D341Med (cell line): ENCODE measurements around the gene ZNF600.
A peak's percentile ranks its signal among the peaks of the same experiment; 100 is the strongest.
"Not testable (repeated sequence)": the region's sequence is repeated elsewhere in the genome, so short reads cannot be mapped to it uniquely, and the experiment has no call there.

Experiments
- DNase-seq: peaks from one replicate; pipeline ENCODE4 v3.0.0; 2012; ENCODE audit warnings: low spot score

Gene ZNF600

DNA sequence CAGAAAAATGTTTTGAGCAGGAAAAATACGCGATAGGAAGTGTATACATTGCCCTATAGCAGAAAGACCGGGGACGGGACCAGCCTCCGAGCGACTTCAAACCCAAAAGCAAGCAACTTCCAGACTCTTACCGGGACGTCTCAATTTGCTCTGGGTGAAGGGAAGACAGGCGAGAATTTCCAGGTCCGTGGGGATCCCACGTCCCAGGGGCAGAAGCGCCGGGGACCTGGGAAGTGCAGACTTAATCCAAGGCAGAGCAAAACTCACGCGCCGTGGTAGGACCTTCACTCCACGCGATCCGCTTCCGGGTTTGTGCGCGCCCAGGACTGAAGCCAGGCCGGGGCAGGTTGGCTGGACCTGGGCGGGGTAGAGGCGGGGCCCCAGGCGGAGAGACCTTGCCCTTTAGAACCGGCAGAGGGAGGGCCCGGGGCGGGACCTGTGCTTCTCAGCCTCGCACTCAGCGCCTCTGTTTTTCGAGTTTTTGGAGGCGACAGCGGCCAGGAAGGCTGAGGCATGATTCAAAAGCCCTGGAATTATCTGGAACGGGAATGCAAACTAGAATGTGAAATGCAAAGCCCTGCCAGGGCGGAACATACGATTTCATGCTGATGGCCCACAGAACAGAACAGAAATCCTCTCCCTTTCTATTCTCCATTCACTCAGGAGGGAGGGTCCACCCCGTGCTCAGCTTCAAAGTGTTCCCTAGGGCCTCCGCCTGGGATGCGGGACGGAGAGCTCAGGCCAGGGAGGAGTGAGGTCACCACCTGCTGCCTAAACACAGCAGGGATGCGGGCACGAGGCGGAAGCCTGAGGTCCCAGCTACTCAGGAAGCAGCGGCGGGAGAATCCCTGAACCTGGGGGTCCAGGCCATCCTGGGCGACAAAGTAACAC, at the start of gene ZNF600:
ZNF600 (minus strand) TSS at position 328 of the 891 bp plus-strand sequence. CDS start 7,903 bp downstream, outside the sequence.
- DNase-seq, result peak; percentile 77

DNA sequence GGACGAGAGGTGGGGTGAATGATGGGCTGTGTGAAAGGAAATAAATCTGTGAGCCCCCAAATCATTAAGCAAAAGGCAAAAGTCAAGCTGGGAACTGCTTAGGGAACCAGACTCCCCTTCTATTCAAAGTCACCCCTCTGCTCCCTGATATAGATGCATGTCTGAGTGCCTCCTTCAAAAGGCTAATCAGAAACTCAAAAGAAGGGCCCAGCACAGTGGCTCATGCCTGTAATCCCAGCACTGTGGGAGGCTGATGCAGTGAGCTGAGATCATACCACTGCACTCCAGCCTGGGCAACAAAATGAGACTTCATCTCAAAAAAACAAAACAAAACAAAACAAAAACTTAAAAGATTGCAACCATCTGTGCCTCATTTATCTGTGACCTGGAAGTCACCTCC, 47.7 kb upstream of the ZNF600 start:
- not testable (repeated sequence) for DNase-seq

DNA sequence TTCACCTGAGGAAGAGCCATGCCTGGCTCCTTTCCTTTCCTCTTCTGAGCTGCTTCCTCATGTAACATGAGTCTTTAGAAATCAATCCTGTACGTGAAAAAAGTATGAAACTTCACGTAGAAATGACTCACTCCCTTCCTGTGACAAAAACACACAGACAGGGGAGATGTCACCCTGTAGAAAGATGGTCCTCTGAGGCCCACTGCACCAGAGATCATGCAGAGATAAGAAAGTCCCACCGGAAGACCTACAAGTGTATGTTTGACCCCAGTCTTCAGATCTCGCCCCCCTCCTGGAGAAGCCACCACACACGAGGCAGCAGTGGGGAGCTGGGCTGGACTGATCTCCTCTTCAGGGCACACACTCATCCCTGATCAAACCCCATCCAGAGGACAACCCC, 47.0 kb upstream of the ZNF600 start:
- DNase-seq, result not testable (repeated sequence)

DNA sequence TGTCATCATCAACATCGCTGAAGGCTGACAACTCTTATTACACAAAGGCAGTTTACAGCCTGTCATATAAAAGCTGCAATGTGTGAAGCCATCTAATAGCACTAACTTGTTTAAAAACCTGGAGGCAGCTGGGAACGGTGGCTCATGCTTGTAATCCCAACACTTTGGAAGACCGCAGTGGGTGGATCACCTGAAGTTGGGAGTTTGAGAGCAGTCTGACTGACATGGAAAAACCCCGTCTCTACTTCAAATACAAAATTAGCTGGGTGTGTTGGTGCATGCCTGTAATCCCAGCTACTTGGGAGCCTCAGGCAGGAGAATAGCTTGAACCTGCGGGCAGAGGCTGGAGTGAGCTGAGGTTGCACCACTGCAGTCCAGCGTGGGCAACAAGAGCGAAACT, 43.3 kb upstream of the ZNF600 start:
- not testable (repeated sequence) for DNase-seq

DNA sequence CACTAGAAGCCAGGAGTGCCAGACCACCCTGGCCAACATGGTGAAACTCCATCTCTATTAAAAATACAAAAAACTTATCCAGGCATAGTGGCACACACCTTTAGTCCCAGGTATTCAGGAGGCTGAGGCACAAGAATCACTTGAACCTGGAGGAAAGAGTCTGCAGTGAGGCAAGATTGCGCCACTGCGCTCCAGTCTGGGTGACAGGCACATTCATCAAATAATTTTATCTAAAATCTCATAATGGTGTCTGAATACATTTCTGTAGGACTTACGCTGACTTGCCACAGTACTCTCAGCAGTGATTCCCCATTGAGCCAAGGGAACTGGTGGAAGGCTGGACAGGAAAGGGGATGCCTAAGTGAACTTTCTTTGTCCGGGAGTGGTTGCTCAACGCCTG, 39.2 kb upstream of the ZNF600 start:
- DNase-seq, result no peak

DNA sequence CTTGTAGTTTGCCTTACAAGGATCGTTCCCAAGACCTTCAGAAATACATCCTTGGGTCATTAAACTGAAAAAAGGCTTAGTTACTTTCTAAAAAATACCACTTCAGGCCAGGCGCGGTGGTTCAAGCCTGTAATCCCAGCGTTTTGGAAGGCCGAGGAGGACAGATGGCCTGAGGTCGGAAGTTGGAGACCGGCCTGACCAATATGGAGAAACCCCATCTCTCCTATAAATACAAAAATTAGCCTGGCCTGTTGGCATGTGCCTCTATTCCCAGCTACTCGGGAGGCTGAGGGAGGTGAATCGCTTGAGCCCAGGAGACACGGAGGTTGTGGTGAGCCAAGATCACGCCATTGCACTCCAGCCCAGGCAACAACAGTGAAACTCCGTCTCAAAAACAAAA, 37.1 kb upstream of the ZNF600 start:
- no peak for DNase-seq

DNA sequence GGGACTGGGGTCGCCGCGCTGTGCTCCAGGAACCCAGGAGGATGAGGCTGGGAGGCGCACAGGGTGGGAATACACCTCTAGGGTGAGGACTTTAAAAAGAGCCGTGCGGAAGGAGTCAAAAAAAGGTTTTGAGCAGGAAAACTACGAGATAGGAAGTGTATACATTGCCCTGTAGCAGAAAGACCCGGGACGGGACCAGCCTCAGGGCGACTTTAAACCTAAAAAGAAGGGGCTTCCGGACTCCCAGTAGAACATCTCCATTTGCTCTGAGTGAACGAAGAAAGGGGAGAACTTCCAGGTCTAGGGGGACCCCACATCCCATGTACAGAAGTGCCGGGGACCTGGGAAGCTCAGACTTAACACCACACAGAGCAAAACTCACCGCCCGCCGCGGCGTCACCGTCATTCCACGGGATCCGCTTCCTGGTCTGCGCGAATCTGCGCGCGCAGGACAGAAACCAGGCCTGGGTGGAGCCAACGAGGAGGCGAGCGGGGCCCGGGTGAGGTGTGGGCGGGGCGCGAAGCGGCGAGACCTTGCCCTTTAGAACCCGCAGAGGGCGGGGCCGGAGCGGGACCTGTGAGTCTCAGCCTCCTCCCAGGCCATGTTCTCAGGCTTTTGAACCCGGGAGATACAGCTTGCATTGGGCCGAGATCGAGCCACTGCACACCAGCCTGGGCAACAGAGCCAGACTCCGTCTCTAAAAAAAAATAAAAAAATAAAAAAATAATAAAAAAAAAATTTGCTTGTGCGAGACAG, 34.8 kb upstream of the ZNF600 start, which contains the start of gene ZNF28:
ZNF28 (minus strand) TSS at position 430 of the 757 bp plus-strand sequence. CDS start 3,675 bp downstream, outside the sequence.
- DNase-seq, result peak; percentile 71

DNA sequence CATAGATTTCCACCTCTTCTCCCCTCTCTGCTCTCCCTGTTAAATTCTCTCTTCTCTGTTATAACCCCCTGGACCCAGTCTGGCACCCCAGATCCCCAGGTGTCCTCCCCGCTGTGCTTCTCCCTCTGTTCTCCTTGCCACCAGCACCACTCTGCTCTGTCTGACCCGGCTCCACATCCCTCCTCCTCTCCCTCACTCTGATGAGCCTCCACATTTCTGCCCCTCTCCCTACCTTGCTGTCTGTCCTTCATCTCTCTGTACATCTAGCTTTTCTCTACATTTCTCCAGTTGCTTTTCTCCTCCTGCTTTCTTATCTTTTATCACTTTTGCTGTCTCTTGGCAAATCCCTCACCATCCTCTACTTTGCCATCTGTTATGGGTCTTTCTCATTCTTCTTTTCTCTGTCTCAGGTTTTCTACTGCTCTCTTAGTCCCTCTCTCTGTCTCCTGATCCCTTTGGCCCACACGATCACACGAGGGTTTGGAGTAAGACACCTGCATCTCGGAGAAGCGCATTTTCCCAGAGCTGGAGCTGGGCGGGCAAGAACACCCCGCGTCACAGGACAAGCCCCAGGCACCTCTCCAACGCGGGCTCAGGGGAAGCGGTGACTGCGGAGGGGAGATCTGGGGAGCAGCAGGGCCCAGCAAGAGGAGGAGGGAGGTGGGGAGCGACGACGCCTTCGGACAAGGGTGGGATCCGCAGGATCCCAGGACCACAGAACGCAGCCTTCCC, 34.0 kb upstream of the ZNF600 start:
- not testable (repeated sequence) for DNase-seq

DNA sequence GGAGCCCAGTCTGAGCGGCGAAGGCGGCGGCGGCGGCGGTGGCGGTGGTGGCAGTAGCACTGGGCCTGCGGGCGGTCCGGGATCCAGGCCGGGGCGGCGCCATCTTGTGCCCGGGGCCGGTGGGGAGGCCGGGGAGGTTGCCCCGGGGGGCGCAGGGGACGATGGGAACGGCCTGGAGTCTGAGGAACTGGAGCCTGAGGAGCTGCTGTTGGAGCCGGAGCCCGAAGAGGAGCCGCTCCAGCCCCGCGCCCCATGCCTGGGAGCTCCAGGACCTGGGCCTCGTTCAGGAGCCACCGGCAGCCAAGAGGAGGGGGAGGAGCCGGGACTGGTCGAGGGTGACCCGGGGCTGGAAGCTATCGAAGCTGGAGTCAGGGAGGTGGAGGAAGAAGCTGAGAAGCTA, 23.2 kb upstream of the ZNF600 start:
- DNase-seq, result no peak

DNA sequence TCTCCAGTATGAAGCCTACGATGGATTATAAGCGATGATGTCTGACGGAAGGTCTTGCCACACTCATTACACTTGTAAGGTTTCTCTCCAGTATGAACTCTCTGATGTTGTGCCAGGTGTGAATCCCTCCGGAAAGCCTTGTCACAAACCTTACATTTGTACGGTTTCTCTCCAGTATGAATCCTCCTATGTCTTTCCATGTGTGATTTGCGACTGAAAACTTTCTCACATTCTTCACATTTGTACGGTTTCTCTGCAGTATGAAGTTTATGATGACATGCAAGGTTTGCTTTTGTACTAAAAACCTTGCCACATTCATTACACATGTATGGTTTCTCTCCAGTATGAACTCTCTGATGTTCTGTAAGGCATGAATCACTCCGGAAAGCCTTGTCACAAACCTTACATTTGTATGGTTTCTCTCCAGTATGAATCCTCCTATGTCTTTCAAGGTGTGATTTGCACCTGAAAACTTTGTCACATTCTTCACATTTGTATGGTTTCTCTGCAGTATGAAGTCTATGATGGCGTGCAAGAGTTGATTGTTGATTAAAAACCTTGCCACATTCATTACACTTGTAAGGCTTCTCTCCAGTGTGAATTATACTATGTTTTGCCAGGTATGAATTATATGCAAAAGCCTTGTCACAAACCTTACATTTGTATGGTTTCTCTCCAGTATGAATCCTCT, 13.5 kb upstream of the ZNF600 start:
- not testable (repeated sequence) for DNase-seq

DNA sequence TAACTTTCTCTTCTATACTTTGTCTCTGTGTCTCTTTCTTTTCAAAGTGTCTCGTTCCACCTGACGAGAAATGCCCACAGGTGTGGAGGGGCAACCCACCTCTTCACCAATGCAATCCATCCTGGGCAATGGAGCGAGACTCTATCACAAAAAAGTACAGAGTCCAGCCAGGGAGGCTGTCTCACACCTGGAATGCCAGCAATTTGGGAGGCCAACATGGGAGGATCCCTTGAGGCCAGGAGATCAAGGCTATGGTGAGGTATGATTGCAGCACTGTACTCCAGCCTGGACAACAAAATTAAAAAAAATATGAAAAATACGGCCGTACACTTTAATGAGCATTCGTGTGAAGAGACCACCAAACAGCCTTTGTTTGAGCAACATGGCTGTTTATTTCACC, 2.8 kb upstream of the ZNF600 start:
- DNase-seq, result no peak

DNA sequence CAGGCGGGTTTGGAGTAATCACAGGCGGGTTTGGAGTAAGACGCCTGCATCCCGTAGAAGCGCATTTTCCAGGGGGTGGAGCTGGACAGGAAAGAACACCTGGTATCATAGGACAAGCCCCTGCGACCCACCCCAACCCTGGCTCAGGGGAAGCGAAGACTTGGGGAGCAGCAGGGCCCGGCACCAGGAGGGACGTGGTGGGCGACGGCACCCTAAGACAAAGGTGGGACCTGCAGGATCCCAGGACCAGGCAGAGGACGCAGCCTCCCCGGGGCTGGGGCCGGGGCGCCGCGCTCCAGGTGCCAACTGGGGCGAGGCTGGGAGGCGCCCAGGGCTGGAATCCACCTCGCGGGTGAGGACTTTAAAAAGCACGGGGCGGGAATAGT, 520 bp downstream of the ZNF600 start:
- peak; percentile 46 for DNase-seq

DNA sequence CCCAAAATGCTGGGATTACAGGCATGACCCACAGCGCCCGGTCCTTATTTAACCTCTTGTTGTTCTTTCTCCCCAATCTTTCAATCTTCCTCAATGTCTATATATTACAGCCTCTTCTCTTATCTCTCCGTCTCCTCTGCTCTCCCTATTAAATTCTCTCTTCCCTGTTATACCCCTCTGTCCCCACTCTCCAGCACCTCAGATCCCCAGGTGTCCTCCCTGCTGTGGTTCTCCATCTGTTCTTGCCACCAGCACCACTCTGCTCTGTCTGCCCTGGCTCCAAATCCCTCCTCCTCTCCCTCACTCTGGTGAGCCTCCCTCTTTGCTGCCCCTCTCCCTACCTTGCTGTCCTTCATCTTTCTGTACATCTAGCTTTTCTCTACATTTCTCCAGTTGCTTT, 1.1 kb downstream of the ZNF600 start:
- no peak for DNase-seq

DNA sequence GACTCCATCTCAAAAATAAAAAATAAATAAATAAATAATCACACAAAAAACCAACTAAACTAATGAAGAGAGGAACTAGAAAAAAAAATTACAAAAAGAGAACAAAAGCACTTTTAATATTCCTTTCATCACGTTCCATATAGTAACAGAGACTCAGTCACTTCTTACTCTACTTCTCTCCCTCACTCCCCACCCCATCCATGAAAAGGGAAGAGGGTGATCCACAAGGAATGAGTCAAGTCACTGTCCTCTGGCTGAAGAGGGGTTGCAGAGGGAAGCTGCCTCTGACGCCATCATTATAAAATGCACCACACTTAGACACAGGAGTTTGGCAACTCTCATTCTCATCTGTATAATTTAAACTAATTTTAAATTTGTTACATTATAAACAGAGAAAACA, 3.7 kb downstream of the ZNF600 start:
- DNase-seq, result not testable (repeated sequence)

DNA sequence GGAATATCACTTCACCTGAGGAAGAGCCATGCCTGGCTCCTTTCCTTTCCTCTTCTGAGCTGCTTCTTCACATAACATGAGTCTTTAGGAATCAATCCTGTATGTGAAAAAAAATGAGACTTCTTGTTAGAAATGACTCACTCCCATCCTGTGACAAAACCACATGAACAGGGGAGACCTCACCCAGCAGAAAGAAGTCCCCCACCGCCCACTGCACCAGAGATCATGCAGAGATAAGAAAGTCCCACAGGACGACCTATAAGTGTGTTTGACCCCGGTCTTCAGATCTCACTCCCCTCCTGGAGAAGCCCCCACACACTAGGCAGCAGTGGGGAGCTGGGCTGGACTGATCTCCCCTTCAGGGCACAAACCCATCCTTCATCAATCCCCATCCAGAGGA, 7.8 kb downstream of the ZNF600 start:
- DNase-seq, result no peak

DNA sequence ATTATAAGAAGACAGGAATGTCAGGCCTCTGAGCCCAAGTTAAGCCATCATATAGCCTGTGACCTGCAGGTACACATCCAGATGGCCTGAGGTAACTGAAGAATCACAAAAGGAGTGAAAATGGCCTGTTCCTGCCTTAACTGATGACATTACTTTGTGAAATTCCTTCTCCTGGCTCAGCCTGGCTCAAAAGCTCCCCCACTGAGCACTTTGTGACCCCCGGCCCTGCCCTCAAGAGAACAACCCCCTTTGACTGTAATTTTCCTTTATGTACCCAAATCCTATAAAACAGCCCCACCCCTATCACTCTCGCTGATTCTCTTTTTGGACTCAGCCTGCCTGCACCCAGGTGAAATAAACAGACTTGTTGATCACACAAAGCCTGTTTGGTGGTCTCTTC, 30.1 kb downstream of the ZNF600 start:
- not testable (repeated sequence) for DNase-seq

DNA sequence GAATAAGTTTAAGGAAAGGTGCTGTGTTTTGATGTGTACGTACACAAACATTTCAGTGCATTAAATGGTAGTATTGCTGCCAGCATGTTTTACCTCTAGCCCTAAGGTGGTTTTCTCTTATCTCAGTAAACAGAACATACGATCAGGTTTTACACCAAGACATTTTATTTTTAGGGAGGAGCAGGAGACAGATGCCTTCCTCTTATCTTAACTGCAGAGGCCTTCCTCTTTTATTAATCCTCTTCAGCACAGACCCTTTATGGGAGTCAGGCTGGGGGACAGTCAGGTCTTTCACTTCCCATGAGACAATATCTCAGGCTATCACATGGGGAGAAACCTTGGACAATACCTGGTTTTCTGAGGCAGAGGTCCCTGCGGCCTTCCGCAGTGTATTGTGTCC, 36.8 kb downstream of the ZNF600 start:
- DNase-seq, result no peak

DNA sequence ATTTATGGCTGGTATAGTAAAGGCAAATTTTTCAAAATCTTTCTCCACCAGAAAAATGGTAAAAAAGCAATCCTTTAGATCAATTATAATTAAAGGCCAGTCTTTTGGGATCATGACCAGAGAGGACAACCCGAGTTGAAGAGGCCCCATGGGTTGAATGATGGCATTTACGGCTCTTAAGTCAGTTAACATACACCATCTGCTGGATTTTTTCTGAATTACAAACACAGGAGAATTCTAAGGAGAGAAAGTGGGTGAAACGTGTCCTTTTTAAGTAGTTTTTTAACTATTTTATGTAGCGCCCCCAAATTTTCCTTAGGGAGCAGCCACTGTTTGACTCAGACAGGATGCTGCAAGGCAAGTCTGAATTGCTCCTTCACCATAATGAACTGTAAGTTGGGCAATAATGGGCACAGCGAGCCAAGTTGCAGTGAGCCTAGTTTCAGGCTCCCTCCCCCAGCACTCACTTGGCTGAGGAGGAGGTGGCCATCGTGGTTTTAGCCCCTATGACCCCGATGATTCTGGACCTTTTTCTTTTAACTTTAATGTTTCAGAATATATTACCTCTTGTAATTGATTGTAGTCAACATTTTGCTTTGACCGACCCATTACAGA, 38.1 kb downstream of the ZNF600 start:
- DNase-seq, result peak; percentile 46

DNA sequence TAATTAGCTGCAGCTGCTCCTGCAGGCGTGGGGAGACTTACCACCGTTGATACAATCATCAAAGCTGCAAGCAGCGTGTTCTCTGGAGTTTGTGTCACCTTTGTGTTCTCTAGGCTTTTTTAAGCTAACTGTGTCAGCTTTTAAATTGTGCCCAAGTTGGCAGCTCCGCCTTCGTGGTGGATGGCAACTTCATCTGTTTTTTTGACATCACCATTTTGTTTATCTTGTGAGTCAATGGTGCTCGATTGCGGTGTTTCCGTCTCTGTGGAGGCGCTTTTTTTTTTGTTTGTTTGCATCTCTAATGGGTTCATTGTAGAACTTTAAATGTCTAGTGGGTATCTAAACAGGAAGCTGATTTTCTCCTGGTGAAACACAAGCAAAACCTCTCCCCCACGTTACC, 40.7 kb downstream of the ZNF600 start:
- not testable (repeated sequence) for DNase-seq

DNA sequence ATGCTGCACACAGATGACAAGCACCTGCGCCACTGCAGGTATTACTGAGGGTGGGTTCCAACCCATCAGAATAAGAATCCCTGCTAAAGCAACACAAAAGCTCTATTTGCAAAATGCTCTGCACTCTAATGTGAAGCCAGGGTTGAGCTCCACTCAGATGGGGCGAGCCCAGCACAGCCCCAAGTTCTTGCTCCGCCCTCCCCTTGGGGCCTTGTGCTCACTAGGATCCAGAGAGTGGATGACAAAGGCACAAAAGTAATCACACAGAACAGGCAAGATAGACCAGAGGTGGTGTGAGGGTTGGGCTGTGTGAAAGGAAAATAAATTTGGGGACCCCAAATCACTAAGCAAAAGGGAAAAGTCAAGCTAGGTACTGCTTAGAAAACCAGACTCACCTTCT, 43.5 kb downstream of the ZNF600 start:
- no peak for DNase-seq

DNA sequence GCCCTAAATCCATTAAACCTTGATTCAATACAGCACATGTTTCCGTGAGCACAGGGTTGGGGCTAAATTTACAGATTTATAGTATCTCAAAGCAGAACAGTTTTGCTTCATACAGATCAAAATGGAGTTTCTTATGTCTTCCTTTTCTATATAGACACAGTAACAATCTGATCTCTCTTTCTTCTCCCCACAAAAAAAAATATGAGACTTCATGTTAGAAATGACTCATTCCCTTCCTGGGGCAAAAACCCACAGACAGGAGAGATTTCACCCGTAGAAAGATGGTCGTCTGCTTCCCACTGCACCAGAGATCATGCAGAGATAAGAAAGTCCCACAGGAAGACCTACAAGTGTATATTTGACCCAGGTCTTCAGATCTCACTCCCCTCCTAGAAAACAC, 44.1 kb downstream of the ZNF600 start:
- no peak for DNase-seq
